Right ventricle myocardium inferior (tissue), 1 donor: ENCODE measurements around the gene CGB2. TPM values are rescaled to one million over a fixed set of nuclear protein-coding genes. Genes with fewer than 3 reads are reported as not detected.
"Not testable (repeated sequence)": the region's sequence is repeated elsewhere in the genome, so short reads cannot be mapped to it uniquely, and the experiment has no call there.

ENCODE experiments used
- ATAC-seq: fragments of 200-7000 bp; cut with Tn5 transposase; one replicate; pipeline ENCODE4 v1.9.1; 2020; ENCODE audit warnings: mild to moderate bottlenecking, moderate library complexity
- DNase-seq: peaks from one replicate; pipeline ENCODE4 v3.0.0; 2021; ENCODE audit errors: missing footprints
- intact Hi-C: fragments of 100-400 bp; cut with DNase I; formaldehyde crosslinking; loops from one replicate; pipeline ENCODE4 v1.11.0; 2022
- total RNA-seq: library from RNA; stranded (reverse); fragmentation: NEBNext Ultra II Directional; extraction: Animal tissue kit (Norgen Biotek cat#: 25700); gene quantifications from one replicate; pipeline ENCODE4 v1.2.1, GENCODE V29; 2021
- donor health status: DM: no; HTN: yes; CAD: no; lungs with severe emphysema.

CGB2 gene
- total RNA-seq, 1 donor from 2014 or later, result not detected

DNA sequence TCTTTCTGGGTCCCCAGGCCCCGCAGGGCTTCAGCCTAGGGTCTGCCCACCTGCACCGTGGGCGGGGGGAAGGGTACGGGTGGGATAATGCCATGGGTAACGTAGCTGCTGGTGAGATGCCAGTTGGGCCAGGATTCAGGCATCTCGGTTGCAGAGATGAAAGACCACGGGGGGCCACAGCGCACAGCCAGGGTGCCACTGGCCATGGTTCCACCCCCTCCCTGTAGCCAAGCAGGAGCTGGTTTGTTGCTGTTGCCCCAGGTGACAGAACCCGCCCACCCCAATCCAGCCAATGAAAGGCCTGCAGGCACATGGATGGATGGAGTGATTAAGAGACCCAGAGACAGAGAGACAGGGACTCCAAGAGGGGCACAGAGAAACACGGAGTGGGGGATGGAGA lies 26.9 kb downstream of the CGB2 start:
- intact Hi-C loops, result no loop called here
- ATAC-seq, result no peak
- no peak for DNase-seq

DNA sequence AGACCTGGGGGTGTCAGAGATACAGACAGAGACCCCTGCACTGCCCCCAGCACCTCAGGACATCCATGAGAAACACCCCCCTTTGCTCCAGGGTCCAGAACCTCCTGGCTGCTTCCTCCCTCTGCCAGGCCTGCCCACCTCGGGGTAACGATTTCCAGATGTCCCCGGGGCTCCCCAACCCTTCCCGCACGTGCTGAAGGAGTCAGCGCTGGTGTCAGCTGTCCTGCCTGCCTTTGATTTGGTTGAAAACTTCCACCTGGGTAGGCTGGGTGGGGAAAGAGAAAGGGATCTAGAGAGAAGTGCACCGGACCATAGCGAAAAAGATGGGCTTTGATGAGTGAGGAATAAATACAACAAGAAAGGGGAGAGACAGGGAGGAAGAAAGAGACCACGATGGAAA lies 27.4 kb downstream of the CGB2 start:
- ATAC-seq (no peak), DNase-seq (no peak)
- intact Hi-C loops, result no loop called here

DNA sequence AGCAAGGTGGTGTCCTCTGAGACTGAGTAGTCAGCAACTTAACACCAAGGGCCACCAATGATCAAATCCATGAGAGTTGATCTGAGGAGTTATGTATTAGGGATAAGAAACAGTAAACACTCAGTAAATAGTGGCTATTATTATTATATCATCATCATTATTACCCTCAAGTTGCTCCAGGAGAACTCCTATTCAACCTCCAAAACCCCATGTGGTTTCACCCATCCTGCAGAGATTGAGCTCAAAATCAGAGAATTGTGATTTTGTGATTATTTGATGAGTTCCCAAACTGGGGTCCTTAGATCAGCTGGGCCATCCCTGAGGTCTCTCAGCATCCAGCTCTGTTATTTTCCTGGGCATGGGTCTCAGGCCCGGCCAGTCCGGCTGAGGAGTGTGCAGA lies 29.3 kb downstream of the CGB2 start:
- intact Hi-C loops, result no loop called here

DNA sequence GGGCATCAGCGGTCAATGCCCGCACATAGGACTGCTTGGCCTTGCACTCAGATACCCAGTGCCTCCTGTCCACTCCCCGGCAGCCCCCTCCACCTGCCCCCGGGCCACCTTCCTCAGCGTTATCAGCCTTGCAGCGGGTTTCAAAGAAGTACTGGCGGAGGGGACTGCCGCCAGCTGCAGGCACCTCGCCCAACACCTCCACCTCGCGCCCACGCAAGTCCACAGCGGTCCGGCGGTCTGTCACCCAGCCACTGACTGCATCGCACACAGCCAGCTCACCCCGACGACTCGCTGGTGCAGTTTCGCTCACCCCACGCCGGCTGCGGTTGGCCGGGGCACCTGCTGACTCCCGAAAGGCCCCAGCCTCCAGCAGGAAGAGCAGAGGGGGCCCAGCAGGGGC lies 29.8 kb downstream of the CGB2 start:
- no peak for ATAC-seq
- no peak for DNase-seq
- intact Hi-C loops, result no loop called here

More for the DNA sequence above, 29.3 kb downstream of the CGB2 start:
- no peak for ATAC-seq
- no peak for DNase-seq

DNA sequence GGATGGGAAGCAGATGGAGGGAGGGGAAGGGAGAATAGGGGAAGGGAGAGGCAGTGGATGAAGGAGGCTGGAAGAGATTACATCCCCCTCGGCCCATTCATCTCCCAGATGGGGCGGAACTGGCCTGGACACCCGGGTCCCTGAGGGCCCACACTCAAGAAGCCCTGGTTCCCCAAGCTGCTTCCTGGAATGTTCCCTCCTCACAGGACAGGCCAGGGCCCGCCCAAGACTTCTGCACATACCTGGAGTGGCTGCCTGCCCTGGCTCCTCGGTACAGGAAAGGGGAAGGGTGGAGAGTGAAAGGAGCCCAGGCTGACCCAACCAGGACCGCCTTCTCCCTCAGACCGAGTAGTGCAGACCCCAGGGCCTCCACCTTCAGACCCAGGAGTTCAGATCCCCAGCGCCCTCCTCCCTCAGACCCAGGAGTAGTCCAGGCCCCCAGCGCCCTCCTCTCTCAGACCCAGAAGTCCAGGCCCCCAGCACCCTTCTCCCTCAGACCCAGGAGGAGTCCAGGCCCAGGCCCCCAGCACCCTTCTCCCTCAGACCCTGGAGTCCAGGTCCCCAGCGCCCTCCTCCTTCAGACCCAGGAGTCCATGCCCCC lies 32.4 kb downstream of the CGB2 start:
- ATAC-seq (no peak), DNase-seq (no peak)
- intact Hi-C loops, result no loop called here

DNA sequence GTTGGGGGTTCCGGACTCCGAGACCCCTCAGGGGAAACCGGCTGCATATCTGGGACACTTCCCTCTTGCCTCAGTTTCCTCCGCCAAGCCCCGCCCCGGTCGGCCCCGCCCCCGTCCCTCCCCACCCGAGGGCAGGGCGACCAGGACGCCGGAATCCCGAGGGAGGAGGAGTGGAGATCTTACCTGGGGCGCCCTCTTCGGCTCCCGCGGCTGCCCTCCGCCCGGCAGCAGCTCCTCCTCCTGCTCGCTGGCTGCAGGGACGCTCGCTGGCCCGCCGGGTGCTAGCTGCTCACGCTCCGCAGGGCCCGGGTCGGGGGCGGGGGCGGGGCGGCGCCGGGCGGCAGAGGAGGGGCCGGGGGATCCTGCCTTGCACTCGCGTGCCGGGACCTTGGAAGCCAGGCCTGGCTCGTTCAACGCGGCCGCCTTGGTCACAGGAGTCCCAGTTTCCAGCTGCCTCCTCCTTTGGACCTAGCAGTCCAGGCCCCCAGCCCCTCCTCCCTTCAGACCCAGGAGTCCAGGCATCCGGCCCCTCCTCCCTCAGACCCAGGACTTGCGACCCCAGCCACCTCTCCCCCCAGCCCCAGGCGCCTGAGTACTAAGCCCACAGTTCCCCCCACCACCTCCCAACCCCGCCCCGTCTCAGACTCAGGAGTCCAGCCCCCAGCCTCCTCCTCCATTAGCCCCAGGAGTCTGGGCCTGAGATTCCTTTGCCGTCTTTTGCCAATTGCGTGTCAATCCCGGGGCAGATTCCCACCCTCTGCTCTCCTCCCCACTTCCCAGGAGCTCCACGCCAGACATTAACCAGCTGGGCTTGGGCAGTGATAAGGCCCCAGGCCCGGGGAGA lies 33.3 kb downstream of the CGB2 start, which contains the start of gene NTF4:
Gene NTF4, minus strand, starts transcription at position 51 of the 844 bp plus-strand sequence. CDS start 2,821 bp downstream, outside the sequence.
- peak; percentile 20 for ATAC-seq
- no peak for DNase-seq
- intact Hi-C loops, result no loop called here

DNA sequence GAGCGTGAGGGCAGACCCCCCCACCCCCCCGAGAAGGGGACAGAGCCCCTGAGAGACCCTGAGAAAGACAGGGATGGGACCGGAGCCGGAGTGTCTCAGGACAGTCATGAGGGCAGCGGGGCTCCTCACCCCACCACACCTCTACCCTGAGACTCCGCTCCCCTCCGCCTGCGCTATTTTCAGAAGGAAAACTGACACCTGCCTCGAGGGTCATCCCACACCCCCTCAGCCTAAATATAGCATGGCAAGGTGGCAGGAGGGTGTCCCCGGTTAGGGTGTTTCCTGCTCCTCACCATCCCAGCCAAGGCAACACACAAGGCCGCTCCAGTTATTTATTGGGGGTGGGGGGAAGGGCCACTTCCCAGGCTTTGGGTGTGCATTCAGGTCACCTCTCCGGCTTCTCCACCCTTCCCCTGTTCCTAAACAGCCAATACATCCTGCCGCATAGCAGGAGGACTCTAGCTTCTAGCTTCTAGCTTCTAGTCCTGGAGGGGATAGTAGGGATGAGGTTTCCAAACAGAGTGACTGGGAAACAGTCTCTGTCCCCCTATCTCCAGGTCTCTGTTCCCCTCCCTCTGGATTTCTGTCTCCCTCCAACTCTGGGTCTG lies 34.3 kb downstream of the CGB2 start:
- DNase-seq, result no peak
- intact Hi-C loops, result no loop called here
- ATAC-seq, result no peak

DNA sequence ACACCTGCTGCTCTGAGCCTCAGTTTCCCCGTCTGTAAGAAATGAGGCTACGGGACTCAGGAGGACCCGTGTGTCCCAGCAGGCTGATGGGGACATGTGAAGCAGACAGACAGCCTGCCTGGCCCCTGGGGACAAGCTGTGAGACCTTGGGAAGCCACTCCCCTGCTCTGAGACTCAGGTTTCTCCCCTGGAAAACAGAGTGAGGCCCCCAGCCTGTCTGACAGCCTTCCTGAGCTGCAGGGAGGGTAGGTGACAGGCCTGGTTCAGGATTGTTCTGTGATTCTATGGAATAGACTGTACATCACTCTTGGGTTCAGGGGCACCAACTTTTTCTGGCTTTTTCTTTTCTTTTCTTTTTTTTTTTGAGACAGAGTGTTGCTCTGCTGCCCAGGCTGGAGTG lies 35.9 kb downstream of the CGB2 start:
- intact Hi-C loops, result no loop called here
- ATAC-seq (no peak), DNase-seq (no peak)

DNA sequence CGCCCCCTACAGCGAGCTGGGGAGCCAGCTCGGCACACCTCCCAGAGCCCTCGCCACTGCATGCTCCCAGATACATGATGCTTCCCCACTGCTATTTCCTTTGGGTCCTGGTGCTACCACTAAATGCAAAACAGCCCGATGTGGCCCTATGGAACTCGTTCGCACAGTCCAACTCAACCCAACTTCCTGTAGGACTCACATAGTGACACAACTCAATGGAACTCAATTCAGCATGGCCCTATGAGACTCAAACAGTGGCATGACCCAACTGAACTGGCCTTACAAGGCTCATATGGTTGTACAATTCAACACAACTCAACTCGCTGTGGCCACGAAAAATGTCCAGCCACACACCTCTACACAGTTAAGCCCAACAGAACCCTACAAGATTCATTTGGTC lies 37.3 kb downstream of the CGB2 start:
- intact Hi-C loops, result no loop called here
- ATAC-seq, result no peak

DNA sequence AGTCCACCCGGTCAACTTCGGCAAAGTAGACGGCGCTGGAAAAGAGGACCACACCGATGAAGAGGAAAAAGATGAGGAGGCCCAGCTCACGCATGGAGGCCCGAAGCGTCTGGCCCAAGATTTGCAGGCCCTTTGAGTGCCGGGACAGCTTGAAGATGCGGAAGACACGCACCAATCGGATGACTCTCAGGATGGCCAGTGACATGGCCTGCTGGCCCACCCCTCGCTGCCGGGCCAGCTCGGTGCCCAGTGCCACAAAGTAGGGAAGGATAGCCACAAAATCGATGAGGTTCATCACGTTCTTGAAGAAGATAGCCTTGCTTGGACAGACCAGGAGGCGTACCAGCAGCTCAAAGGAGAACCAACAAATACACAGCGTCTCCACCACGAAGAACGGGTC lies 38.7 kb downstream of the CGB2 start:
- no peak for DNase-seq
- no peak for ATAC-seq
- intact Hi-C loops, result no loop called here

More for the DNA sequence above, 37.3 kb downstream of the CGB2 start:
- no peak for DNase-seq

DNA sequence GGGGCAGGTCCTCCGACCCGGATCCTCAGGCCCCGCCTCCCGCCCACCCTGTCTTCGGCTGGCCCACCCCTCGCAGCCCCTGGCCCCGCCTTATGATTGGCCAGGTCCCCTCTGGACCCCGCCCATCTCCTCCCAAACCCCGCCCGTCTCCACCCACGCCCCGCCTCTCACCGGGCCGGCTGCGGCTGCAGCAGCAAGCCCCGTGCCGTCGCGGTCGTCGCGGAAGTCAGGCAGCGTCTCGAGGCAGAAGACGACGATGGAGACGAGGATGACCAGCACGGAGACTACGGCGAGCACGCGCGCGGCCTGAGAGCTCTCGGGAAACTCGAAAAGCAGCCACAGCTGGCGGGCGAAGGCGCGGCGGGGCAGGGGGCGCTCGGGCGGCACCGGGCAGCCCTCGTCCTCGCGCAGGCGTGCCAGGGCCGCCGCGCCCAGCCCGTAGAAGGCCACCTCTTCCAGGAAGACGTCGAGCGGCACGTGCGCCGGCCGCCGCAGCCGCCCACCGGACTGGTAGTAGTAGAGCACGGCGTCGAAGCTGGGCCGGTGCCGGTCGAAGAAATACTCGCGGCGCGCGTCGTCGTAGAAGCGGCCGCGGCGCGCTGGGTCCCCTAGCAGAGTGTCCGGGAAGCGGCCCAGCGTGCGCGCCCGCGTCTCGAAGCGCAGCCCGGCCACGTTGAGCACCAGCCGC lies 40.3 kb downstream of the CGB2 start:
- intact Hi-C loops, result no loop called here
- no peak for ATAC-seq
- DNase-seq, result no peak

DNA sequence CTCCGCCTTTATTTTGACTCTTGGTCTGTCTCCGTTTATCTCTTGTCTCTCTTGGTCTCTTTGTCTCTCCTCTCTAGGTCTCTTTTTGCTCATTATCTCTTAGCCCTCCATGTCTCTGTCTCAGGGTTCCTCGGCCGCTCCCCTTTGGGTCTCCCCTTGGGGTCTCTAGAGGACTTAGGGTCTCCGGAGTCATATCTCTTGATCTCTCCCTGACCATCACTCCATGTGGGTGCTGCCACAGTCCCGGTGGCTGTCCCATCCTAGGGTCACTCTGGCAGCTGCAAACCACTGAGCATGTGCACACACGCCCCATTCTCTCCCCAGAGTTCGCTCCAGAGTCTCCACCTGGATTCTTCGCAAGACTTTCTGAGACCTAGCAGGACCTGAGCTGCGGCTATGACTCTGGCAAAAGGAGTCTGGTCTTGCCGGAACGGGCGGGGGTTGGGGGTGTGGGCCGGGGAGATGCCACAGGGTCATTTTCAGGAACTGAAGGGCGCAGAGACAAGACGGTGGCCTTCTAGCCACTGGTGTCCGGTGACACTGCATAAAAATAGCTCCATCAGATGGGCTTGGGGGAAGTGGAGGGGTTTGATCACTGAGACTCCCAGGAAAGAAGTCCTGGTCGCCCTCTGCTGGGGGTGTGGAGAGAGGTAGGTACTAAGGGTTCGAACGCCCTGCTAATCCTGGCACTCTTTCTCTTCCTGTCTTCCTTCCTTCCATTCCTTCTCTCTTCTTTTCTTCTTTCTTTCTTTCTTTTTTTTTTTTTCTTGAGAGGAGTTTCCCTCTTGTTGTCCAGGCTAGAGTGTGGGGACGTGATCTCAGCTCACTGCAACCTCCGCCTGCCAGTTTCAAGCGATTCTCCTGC lies 42.1 kb downstream of the CGB2 start:
- peak; percentile 38 for ATAC-seq
- no peak for DNase-seq
- intact Hi-C loops, result no loop called here

DNA sequence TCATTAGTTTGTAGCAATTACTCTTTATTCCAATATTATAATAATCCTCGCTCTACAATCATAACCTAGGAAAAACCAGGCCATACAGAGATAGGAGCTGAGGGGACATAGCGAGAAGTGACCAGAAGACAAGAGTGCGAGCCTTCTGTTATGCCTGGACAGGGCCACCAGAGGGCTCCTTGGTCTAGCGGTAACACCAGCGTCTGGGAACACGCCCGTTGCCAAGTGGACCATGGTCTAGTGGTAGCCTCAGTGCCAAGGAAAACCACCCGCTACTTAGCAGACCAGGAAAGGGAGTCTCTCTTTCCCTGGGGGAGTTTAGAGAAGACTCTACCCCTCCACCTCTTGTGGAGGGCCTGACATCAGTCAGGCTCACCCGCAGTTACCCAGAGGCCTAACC lies 43.2 kb downstream of the CGB2 start:
- intact Hi-C loops, result loop anchor here (5.0 kb wide), 1 partner anchor 132 kb away; no protein-coding TSS in a partner anchor
- peak; percentile 84 for DNase-seq
- not testable (repeated sequence) for ATAC-seq

DNA sequence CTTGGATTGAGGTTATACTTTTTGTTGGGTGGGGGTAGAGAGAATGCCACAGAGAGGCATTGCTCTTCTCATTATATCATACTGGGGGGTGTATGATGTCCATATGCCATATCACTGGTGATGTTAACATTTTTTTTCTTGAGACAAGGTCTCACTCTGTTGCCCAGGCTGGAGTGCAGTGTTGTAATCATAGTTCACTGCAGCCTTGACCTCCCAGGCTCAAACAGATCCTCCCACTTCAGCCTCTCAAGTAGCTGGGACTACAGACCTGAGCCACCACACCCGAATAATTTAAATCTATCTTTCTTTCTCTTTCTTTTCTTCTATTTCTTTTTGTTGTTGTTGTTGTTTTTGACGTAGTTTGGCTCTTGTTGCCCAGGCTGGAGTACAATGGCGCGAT lies 48.7 kb downstream of the CGB2 start:
- intact Hi-C loops, result loop anchor here (10.0 kb wide), 2 partner anchors 684 to 906 kb away; partner anchors contain the start of genes AP2A1, LIG1, TSKS and ZSWIM9
- DNase-seq (no peak), ATAC-seq (no peak)

DNA sequence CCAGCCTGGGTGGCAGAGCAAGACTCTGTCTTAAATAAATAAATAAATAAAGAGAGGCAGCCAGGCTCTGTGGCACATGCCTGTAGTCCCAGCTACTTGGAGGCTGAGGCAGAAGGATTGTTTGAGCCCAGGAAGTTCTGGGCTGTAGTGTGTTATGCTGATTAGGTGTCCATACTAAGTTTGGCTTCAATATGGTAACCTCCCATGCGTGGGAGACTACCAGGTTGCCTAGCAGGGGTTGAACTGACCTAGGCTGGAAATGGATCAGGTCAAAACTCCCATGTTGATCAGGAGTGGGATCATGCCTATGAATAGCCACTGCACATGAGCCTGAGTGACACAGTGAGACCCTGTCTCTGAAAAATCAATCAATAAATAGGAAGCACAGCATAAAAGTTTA lies 49.6 kb downstream of the CGB2 start:
- ATAC-seq (no peak), DNase-seq (no peak)
- intact Hi-C loops, result loop anchor here (10.0 kb wide), 2 partner anchors 684 to 906 kb away; partner anchors contain the start of genes AP2A1, LIG1, TSKS and ZSWIM9
